Adrenal gland (tissue), 5 donors: ENCODE data around the gene KRTAP24-1.

Experiments
- POLR2A ChIP-seq, 2 donors: fragments of 450-650 bp; IDR thresholded peaks; one replicate each; pipeline ENCODE4 v1.6.1; 2017; ENCODE audit warnings: antibody characterized with exemption in 2 of 2, mild to moderate bottlenecking in 2 of 2, moderate library complexity in 1 of 2
- TF ChIP-seq, protein P1 (sequence below), 6 experiments: fragments of 450-650 bp in 4 of 6; fragments of 200-600 bp in 2 of 6; sonication (generic) in 1 of 6; IDR thresholded peaks; 1 replicate in 5 of 6; 2 replicates in 1 of 6; pipeline versions ENCODE4 v1.5.1 to v1.8.0; 2016 to 2021; ENCODE audit warnings: antibody characterized with exemption in 6 of 6, mild to moderate bottlenecking in 2 of 6, moderate library complexity in 1 of 6
- donor health status: DM: no; HTN: no; CAD: no.

GRCh38 chr21:30234050-30234449, 48.7 kb downstream of the KRTAP24-1 start:
- TF ChIP-seq, protein P1, sequence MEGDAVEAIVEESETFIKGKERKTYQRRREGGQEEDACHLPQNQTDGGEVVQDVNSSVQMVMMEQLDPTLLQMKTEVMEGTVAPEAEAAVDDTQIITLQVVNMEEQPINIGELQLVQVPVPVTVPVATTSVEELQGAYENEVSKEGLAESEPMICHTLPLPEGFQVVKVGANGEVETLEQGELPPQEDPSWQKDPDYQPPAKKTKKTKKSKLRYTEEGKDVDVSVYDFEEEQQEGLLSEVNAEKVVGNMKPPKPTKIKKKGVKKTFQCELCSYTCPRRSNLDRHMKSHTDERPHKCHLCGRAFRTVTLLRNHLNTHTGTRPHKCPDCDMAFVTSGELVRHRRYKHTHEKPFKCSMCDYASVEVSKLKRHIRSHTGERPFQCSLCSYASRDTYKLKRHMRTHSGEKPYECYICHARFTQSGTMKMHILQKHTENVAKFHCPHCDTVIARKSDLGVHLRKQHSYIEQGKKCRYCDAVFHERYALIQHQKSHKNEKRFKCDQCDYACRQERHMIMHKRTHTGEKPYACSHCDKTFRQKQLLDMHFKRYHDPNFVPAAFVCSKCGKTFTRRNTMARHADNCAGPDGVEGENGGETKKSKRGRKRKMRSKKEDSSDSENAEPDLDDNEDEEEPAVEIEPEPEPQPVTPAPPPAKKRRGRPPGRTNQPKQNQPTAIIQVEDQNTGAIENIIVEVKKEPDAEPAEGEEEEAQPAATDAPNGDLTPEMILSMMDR (IDR thresholded peaks at IDR 0.05): no peak
- TF ChIP-seq POLR2A (IDR thresholded peaks at IDR 0.05): no peak
